Measurements from ENCODE around the gene GHRH.

The GHRH gene

GRCh38 chr20:37262505-37262904 lies 891 bp upstream of the GHRH start:
- DNase-seq (ENCODE audit: low read depth, low spot score): no peak

DNA sequence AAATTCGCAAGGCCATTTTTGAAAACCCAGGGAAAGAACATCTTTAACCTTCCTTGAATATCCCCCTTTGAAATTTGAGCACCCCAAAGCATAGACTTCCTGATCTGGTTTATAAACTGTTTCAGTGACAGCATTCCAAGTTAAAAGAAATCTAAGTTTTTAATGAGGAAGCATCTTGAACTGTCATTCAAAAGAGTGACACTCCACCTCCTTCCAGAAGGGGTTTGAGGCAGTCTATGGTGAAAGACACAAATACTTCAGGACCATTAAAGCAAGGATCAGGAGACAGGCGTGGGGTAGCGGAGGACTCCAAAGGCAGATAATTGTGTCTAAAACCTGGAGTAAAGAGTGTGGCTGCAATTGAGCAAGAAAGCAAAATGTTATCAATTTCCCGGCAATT lies 691 bp downstream of the GHRH start:
- no peak for DNase-seq (ENCODE audit: low read depth, low spot score)

GRCh38 chr20:37259865-37260264 lies 1.7 kb downstream of the GHRH start:
- DNase-seq (ENCODE audit: low read depth, low spot score): no peak

GRCh38 chr20:37259031-37259430 lies 2.6 kb downstream of the GHRH start:
- no peak for DNase-seq (ENCODE audit: low read depth, low spot score)

DNA sequence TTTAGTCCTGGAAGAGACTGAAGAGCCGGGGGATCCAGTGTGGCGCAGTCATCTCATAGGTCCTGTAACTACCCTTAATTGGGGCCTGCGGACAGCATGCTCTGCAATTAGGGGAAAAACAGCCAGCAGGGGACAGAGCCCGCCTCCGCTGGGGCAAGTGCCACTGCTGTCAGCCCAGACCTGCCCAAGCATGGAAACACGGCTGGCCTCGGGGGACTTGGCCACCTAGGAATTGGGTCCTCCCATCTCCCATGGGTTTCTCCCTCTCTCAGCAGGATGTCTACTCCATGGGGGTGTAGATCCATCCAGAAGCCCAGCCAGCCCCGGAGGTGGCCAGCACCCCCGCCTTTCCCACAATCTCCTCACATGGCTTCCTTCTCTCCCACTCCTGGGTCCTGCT lies 3.6 kb downstream of the GHRH start:
- no peak for DNase-seq (ENCODE audit: low read depth, low spot score)

DNA sequence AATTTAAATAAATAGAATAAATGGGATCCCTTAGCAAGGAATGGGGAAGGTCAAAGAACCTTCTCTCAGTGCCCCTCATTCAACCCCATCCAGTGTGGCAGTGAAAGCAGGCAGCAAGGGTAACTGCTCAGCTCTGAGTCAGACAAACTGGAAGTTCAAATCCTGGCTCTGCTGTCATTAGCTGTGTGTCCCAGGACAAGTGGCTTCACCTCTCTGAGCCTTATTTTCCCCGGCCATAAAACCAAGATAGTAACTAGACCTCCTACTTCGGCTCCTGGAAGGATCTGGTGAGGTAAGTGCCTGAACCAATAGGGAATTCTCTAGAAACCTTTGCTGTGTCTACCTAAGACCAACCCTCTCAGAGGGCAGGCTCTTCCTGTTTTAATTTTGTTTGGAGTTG lies 4.1 kb downstream of the GHRH start:
- no peak for DNase-seq (ENCODE audit: low read depth, low spot score)

DNA sequence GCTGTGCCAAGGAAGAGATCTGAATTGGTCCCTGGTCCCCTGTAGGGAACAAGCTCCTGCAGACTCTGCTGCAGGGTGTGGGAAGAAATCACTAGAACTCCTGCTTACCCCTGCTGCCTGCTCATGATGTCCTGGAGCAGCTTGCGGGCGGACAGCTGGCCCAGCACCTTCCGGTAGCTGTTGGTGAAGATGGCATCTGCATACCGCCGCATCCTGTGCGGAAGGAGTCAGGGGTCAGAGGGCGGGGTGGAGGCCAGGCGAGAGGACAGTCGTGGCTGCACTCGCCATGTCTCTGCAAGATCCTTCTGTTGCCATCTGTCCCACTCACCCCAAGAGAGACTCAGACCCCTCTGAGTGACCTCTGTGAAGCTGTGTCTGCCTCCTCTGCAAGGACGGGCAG lies 5.3 kb downstream of the GHRH start:
- no peak for DNase-seq (ENCODE audit: low read depth, low spot score)

DNA sequence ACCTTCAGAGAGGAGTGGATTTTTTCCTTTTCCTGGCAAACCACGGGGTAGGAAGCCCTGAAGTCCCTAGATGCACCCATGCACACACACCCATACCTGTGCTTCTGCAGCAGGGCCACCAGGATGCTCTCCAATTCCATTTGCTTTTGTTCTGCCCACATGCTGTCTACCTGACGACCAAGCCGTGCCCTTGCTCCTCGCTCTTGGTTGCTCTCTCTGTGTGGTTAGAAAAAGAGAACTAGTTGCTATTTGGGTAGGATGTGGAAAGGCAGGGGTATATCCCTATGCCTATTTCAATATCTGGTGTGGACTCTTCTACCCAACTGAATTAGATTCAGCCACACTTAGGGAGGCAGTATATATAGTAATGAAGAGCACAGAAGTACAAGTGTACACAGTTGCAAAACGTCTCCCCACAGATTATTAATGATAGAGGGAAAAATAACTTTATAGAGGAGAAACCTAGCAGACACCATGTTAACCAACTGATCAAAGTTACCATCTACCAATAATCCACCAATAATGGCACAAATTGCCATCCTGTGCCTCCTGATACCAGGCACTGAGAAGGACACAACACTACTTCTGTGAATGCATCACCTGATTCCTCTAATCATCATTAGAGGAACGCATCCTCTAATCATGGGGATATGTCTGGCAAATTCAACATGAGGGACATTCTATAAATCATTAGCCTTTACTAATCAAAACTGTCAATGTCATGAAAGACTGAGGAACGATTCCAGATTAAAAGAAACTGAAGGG lies 7.3 kb downstream of the GHRH start:
- DNase-seq (ENCODE audit: low read depth, low spot score): no peak

DNA sequence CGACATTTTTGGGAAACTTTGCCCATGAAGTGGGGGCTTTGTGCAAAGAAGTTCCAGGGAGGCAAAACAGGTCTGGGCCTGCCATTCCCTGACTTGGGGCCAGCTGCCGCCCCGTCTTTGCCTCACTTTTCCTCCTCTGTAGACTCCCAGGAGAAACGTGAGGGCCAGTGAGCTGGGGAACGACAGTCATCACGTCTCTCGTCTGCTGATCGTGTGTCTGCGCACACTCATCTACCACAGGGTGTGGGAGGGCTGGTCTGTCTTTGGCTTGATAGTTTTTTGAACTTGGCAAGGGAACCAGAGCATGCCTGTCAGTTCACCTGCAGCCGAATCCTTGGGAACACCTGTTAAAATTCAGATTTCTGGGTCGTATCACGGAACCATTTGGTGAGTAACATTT lies 8.5 kb downstream of the GHRH start:
- no peak for DNase-seq (ENCODE audit: low read depth, low spot score)

DNA sequence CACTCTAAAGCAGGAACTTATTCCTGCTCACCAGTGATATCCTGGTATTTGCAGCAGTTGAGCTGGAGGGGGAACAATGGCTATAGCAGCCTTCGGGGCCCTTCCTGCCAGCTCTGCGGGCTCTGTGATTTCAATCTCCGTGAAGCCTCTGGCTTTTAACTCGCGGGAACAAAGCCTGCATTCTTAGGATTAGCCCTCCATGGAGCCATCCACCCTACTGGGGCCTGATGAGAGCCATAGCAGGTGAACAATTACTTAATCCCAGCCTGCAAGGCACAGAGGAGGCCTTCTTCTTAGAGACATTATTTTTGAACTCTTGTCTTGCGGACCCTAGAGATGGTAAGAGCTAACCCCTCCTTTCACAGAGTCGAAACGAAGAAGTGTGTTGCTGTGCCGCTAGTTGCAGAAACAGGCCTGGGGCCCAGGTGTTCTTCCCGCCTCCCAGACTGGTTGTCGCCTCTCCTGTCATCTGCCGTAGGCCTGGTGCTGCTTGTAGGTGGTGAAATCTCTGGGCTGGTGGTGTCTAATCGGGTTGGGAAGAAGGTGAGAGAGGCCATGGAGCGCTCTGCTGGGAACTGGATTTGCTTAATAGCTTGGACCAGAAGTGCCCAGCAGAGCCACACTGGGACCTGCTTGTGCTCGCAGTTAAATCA lies 9.7 kb downstream of the GHRH start:
- no peak for DNase-seq (ENCODE audit: low read depth, low spot score)

GRCh38 chr20:37249304-37249703 lies 12.3 kb downstream of the GHRH start:
- no peak for DNase-seq (ENCODE audit: low read depth, low spot score)

GRCh38 chr20:37247547-37247946 lies 14.1 kb downstream of the GHRH start:
- no peak for DNase-seq (ENCODE audit: low read depth, low spot score)

- no peak for DNase-seq (ENCODE audit: low read depth, low spot score)
Measured at GRCh38 chr20:37246736-37247135, 14.9 kb downstream of the GHRH start.

DNA sequence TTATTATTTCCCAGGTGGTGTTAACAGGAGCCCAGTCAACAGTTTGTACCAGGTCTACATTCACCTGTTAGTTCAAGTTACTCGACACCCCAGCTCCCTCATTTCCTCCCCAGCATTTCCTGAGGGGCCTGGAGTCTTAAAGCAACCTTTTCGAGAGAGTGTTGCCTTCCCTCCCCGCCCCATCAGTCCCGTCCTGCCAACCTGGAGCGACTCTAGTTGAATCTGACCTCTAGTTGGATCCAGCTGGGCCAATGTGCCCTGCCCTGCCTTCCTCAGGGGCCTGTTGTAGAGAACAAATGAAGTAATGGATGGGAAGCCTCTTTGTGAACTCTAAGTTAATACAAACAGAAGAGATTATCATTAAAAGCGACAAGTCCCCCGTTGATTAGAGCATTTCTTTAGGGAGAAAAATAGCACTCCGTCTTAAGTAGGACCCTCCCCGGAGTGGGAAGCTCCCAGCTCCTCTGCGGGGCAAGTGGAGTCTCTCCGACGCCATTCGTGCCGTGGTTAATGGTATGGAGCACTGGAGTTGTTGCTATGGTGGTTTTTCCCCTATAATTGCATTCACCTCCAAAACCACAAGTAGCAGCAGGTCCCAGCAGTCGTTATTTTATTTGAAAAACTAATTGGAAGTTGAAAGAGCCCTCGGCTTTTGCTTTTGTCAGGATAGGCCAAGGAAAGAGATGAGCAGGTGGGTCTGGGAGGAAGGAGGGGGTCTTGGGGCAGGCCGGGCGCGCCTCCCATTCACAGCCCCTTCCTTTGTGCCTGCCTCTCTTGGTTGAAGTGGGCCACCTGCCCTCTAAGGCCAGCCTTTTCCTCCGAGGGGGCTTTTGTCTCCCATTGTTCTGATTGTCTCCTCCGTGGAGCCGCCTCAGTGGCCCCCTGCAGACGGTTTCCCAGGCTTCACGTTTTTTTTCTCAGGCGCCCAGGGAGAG lies 16.1 kb downstream of the GHRH start:
- no peak for DNase-seq (ENCODE audit: low read depth, low spot score)

GRCh38 chr20:37244572-37244957 lies 17.0 kb downstream of the GHRH start:
- DNase-seq (ENCODE audit: low read depth, low spot score): no peak

DNA sequence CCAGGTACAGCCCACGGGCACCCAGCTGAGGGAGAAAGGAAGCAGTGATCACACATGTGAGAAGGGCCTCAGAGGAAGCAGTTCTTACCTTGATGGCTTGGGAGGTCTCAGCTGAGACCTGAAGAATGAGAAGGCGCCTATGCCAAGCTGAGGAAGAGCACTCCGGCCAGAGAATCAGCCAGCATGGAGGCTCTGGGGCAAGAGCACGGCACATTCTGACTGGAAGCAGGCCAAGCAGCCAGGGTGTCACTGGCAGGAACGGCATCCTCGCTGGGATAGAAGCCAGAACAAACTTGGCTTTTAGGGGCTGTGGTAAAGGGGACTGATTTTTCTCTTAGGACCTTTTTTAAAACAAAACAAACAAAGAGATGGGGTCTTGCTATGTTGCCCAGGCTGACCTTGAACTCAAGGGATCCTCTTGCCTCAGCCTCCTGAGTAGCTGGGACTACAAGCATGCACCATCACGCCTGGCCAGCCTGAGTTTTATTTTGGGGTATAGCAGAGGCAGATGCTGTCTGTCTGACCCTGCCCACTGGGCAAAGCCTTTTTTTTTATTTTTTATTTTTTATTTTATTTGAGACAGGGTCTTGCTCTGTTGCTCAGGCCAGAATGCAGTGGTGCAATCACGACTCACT lies 17.6 kb downstream of the GHRH start:
- no peak for DNase-seq (ENCODE audit: low read depth, low spot score)

DNA sequence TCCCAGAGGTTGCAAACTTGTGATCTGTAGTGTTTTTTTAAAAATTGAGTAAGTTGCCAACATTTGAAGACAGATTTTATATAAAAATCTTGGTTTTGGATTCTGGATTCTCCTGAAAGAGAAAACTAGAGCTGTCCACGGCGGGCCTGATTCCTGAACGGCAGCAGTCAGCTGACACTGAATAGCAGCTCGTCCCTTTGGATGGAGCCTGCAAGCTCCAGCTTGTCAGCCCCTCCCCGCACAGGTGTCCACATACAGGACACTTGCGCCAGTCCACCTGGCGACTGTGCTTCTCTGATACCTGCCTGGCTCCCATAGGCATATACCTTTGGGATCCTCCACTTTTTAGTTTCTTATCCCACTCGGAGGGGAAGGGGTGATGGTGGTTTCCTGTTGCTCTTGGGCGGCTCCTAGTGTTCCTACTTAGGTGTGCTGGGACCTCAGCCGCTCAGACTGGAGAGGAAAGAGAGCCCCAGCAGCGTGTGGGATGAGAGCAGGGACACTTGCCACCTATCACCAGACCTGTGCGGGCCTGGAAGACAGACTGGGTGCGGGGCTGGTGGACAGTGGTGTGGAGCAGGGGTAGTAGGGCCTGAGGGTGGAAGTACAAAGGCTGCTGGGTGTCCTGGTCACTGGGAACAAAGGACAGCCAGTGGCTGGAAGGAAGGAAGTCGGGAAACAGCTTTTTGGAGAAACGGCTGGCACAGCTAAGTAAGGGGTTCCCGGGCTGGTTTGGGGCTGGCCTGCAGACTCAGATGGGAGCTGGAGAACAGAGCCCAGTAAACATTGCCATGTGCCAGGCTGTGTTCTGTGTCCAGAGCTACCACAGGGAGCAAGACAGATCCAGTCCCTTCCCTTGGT lies 18.3 kb downstream of the GHRH start:
- DNase-seq (ENCODE audit: low read depth, low spot score): no peak

DNA sequence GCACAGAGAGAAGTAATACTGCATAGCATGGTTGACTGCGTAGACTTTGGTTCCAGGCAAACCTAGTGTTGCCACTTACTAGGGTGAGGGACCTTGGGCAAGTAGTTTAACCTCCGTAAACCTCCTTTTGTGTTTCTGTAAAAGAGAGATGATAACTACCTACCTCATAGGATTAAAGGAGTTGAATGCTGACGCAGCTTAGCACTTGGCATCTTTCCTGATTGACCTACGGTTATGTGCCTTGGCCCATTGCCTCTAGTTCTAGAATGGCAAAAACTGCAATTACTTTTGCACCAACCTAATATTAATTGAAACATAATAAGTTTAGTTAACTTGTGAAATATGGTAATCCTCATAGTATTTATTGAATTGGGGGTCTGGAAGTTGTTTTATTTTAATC lies 19.1 kb downstream of the GHRH start:
- no peak for DNase-seq (ENCODE audit: low read depth, low spot score)

- DNase-seq (ENCODE audit: low read depth, low spot score): no peak
Measured at GRCh38 chr20:37240337-37241067, 21.1 kb downstream of the GHRH start.

DNA sequence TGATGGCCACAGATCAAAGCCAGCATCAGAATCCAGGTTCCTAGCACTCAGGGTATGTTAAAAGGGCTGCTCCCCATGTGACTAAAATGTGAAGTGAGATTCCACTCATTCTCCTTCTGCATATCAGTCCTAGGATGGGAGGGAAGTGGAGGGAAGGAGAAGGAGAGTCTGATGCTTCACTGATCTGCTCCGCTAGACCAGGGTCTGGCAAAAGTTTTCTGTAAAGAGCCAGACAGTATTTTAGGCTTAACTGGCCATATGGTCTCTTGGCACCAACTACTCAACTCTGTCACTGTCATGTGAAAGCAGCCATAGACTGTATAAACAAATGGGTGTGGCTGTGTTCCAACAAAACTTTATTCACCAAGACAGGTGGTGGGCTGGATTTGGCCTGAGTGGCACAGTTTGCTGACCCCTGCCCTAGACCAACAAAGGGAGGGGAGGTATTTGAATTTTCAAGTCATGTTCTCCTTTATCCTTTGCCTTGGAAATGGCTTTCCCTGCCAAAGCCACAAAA lies 22.6 kb downstream of the GHRH start:
- DNase-seq (ENCODE audit: low read depth, low spot score): no peak
